NCI-H128 (cell line): ENCODE data around the gene ZDHHC16.
"Not testable (repeated sequence)": the region's sequence is repeated elsewhere in the genome, so short reads cannot be mapped to it uniquely, and the experiment has no call there.

Source experiments
- DNase-seq: peaks from one replicate; lab custom pipeline; 2025; ENCODE audit not compliant: unreplicated experiment; lab: John Stamatoyannopoulos, UW

The ZDHHC16 gene

GRCh38 chr10:97434055-97434454, 11.9 kb upstream of the ZDHHC16 start:
- DNase-seq: no peak

- no peak for DNase-seq
Measured at GRCh38 chr10:97434557-97434956, 11.4 kb upstream of the ZDHHC16 start.

- DNase-seq: no peak
Measured at GRCh38 chr10:97435211-97435610, 10.8 kb upstream of the ZDHHC16 start.

- DNase-seq: no peak
Measured at GRCh38 chr10:97442277-97442676, 3.7 kb upstream of the ZDHHC16 start.

- no peak for DNase-seq
Measured at GRCh38 chr10:97444212-97444611, 1.8 kb upstream of the ZDHHC16 start.

- no peak for DNase-seq
Measured at GRCh38 chr10:97445357-97445721, 636 bp upstream of the ZDHHC16 start.

- no peak for DNase-seq
Measured at GRCh38 chr10:97450828-97451227, 4.9 kb downstream of the ZDHHC16 start.

GRCh38 chr10:97451605-97452004, 5.6 kb downstream of the ZDHHC16 start:
- DNase-seq: no peak

- DNase-seq: no peak
Measured at GRCh38 chr10:97452352-97452751, 6.4 kb downstream of the ZDHHC16 start.

GRCh38 chr10:97454330-97455036, 8.5 kb downstream of the ZDHHC16 start:
- no peak for DNase-seq

GRCh38 chr10:97456034-97456685, 10.2 kb downstream of the ZDHHC16 start:
- DNase-seq: no peak

- no peak for DNase-seq
Measured at GRCh38 chr10:97456686-97457065, 10.7 kb downstream of the ZDHHC16 start.

GRCh38 chr10:97459111-97459510, 13.1 kb downstream of the ZDHHC16 start:
- no peak for DNase-seq

GRCh38 chr10:97459933-97460332, 14.0 kb downstream of the ZDHHC16 start:
- no peak for DNase-seq

- no peak for DNase-seq
Measured at GRCh38 chr10:97462309-97462708, 16.3 kb downstream of the ZDHHC16 start.

- peak; percentile 10 for DNase-seq
Measured at GRCh38 chr10:97463363-97464132, 17.6 kb downstream of the ZDHHC16 start.

GRCh38 chr10:97464226-97464625, 18.3 kb downstream of the ZDHHC16 start:
- no peak for DNase-seq

- no peak for DNase-seq
Measured at GRCh38 chr10:97465982-97466381, 20.0 kb downstream of the ZDHHC16 start.

- no peak for DNase-seq
Measured at GRCh38 chr10:97466755-97467154, 20.8 kb downstream of the ZDHHC16 start.

GRCh38 chr10:97468162-97468561, 22.2 kb downstream of the ZDHHC16 start:
- DNase-seq: no peak

GRCh38 chr10:97468781-97469180, 22.8 kb downstream of the ZDHHC16 start:
- not testable (repeated sequence) for DNase-seq

GRCh38 chr10:97474918-97475317, 28.9 kb downstream of the ZDHHC16 start:
- no peak for DNase-seq
